HS-5 (cell line): ENCODE measurements around the gene IGSF3.
"Not testable (repeated sequence)": the region's sequence is repeated elsewhere in the genome, so short reads cannot be mapped to it uniquely, and the experiment has no call there.

ENCODE experiments used
- DNase-seq: peaks from one replicate; pipeline ENCODE4 v3.0.0-alpha.2; 2012; ENCODE audit warnings: low read depth

The IGSF3 gene

GRCh38 chr1:116664366-116664977, 3.1 kb downstream of the IGSF3 start:
- DNase-seq = no peak

- DNase-seq = no peak
Observed at GRCh38 chr1:116663821-116664220, 3.7 kb downstream of the IGSF3 start.

GRCh38 chr1:116661633-116662032, 5.9 kb downstream of the IGSF3 start:
- DNase-seq = no peak

GRCh38 chr1:116658645-116659044, 8.9 kb downstream of the IGSF3 start:
- not testable (repeated sequence) for DNase-seq

GRCh38 chr1:116657836-116658235, 9.7 kb downstream of the IGSF3 start:
- DNase-seq = not testable (repeated sequence)

- no peak for DNase-seq
Observed at GRCh38 chr1:116654351-116654750, 13.2 kb downstream of the IGSF3 start.

- DNase-seq = not testable (repeated sequence)
Observed at GRCh38 chr1:116652598-116652997, 14.9 kb downstream of the IGSF3 start.

GRCh38 chr1:116650781-116651180, 16.8 kb downstream of the IGSF3 start:
- not testable (repeated sequence) for DNase-seq

- DNase-seq = not testable (repeated sequence)
Observed at GRCh38 chr1:116649041-116649440, 18.5 kb downstream of the IGSF3 start.

GRCh38 chr1:116648325-116648724, 19.2 kb downstream of the IGSF3 start:
- not testable (repeated sequence) for DNase-seq

GRCh38 chr1:116647186-116647585, 20.3 kb downstream of the IGSF3 start:
- not testable (repeated sequence) for DNase-seq

GRCh38 chr1:116646673-116647170, 20.8 kb downstream of the IGSF3 start:
- not testable (repeated sequence) for DNase-seq

GRCh38 chr1:116645802-116646672, 21.5 kb downstream of the IGSF3 start:
- not testable (repeated sequence) for DNase-seq

- DNase-seq = not testable (repeated sequence)
Observed at GRCh38 chr1:116644993-116645392, 22.5 kb downstream of the IGSF3 start.

- DNase-seq = not testable (repeated sequence)
Observed at GRCh38 chr1:116644096-116644495, 23.4 kb downstream of the IGSF3 start.

- not testable (repeated sequence) for DNase-seq
Observed at GRCh38 chr1:116643281-116643751, 24.2 kb downstream of the IGSF3 start.

- DNase-seq = not testable (repeated sequence)
Observed at GRCh38 chr1:116642311-116643280, 24.9 kb downstream of the IGSF3 start.

- DNase-seq = not testable (repeated sequence)
Observed at GRCh38 chr1:116637583-116637982, 29.9 kb downstream of the IGSF3 start.

GRCh38 chr1:116636584-116636983, 30.9 kb downstream of the IGSF3 start:
- not testable (repeated sequence) for DNase-seq

GRCh38 chr1:116634386-116634785, 33.1 kb downstream of the IGSF3 start:
- DNase-seq = not testable (repeated sequence)
